Ovary (tissue), 3 donors: Measurements from ENCODE around the gene HYDIN.
"Not testable (repeated sequence)": the region's sequence is repeated elsewhere in the genome, so short reads cannot be mapped to it uniquely, and the experiment has no call there.

Source experiments
- EP300 ChIP-seq: sonication (generic); formaldehyde crosslinking; IDR thresholded peaks from one replicate; pipeline ENCODE4 v1.6.1; 2017; ENCODE audit warnings: antibody characterized with exemption
- POLR2A ChIP-seq: fragments of 450-650 bp; IDR thresholded peaks from one replicate; pipeline ENCODE4 v1.6.1; 2017; ENCODE audit warnings: antibody characterized with exemption, mild to moderate bottlenecking, moderate library complexity
- TF ChIP-seq, protein P1 (sequence below), 3 donors: fragments of 450-650 bp in 2 of 3; fragments of 200-600 bp in 1 of 3; IDR thresholded peaks; one replicate each; pipeline versions ENCODE4 v1.5.1 to v1.8.0; 2016 to 2022; ENCODE audit warnings: antibody characterized with exemption in 3 of 3, mild to moderate bottlenecking in 1 of 3
- donor health status: DM: no; HTN: no; CAD: no.

DNA sequence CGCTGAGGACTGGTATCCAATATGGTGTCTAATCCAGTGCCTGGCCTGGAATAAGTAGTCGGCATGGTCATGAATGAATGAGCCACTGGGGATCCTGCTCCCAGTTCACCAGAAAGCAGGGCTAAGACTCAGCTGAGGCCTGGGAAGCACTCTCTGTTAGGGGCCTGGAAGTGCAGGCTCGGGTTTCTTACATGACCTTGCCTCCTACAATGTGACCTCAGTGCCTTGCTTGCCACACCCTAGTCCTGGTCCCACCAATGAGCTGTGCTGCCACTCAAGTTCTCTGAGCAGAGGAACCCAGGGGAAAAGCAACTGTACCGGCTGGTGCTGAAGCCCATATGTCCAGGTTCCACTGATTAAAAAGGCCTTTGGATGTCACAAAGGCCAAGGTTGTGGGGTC, 238.0 kb downstream of the HYDIN start:
- TF ChIP-seq, protein P1, sequence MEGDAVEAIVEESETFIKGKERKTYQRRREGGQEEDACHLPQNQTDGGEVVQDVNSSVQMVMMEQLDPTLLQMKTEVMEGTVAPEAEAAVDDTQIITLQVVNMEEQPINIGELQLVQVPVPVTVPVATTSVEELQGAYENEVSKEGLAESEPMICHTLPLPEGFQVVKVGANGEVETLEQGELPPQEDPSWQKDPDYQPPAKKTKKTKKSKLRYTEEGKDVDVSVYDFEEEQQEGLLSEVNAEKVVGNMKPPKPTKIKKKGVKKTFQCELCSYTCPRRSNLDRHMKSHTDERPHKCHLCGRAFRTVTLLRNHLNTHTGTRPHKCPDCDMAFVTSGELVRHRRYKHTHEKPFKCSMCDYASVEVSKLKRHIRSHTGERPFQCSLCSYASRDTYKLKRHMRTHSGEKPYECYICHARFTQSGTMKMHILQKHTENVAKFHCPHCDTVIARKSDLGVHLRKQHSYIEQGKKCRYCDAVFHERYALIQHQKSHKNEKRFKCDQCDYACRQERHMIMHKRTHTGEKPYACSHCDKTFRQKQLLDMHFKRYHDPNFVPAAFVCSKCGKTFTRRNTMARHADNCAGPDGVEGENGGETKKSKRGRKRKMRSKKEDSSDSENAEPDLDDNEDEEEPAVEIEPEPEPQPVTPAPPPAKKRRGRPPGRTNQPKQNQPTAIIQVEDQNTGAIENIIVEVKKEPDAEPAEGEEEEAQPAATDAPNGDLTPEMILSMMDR (IDR thresholded peaks at IDR 0.05): not testable (repeated sequence)
- TF ChIP-seq POLR2A, EP300: not testable (repeated sequence)
